HFFc6 (cell line): ENCODE data around the gene CAPN3. TPM values are rescaled to one million over a fixed set of nuclear protein-coding genes. Genes with fewer than 3 reads are reported as not detected.

Experiments used
- DNase-seq: peaks from one replicate; pipeline ENCODE4 v3.0.0-alpha.2; 2018
- H3K27ac Mint-ChIP-seq: 2 replicates; pipeline ENCODE4 v1.8.0; 2020; ENCODE audit warnings: mild to moderate bottlenecking, mixed read lengths
- H3K27me3 Mint-ChIP-seq: 2 replicates; pipeline ENCODE4 v1.8.0; 2021; ENCODE audit warnings: mild to moderate bottlenecking, moderate library complexity, mixed read lengths; ENCODE audit not compliant: insufficient read depth
- H3K36me3 Mint-ChIP-seq: 2 replicates; pipeline ENCODE4 v1.8.0; 2021; ENCODE audit warnings: low read depth, mixed read lengths
- H3K4me1 Mint-ChIP-seq: 2 replicates; pipeline ENCODE4 v1.8.0; 2020; ENCODE audit warnings: low read depth, mixed read lengths
- H3K4me3 Mint-ChIP-seq: 2 replicates; pipeline ENCODE4 v1.8.0; 2020; ENCODE audit warnings: mild to moderate bottlenecking, moderate library complexity, mixed read lengths
- H3K9me3 Mint-ChIP-seq: 2 replicates; pipeline ENCODE4 v1.8.0; 2020; ENCODE audit warnings: mild to moderate bottlenecking, mixed read lengths
- total RNA-seq, 6 experiments: library from RNA; stranded (reverse); fragmentation: NEBNext Ultra II Directional; extraction: Animal tissue kit (Norgen Biotek cat#: 25700); gene quantifications; 2 replicates in 1 of 6; 3 replicates in 5 of 6; pipeline ENCODE4 v1.2.3, GENCODE V29; 2021
- TF ChIP-seq, protein P1 (sequence below): fragments of 200-600 bp; sonication (generic); IDR thresholded peaks from 2 replicates; pipeline ENCODE4 v1.5.0; 2021; ENCODE audit warnings: antibody characterized with exemption, mild to moderate bottlenecking

Gene CAPN3
- total RNA-seq, 6 experiments from 2014 or later = 0.81 to 1.9 (median 1.5) TPM

DNA sequence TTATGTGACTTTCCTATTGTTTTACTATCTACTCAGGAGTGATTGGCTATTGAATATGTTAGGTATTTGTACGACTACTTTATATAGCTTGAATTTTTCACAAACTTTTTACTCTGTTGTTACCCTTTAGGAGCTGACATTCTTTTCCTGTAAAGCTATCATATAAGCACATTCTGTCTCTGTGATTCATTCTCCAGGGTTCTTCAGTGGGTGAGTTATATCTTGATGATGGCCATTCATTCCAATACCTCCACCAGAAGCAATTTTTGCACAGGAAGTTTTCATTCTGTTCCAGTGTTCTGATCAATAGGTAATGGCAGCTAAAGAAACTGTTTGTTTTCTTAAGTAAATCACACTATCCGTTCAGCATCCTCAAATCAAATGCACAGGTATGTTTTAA lies 10.1 kb upstream of the CAPN3 start:
- Mint-ChIP-seq H3K36me3 (peaks cover 38% of the 10 kb centered on the region), H3K27me3 (peaks cover 2% of the 10 kb centered on the region; the same call in 1 of the 2 replicates), H3K9me3 (no peaks in the 10 kb centered on the region), H3K4me1 (peaks cover 56% of the 10 kb centered on the region), H3K27ac (peak overlapping the region; percentile 92), H3K4me3 (peak overlapping the region; percentile 53)
- TF ChIP-seq, protein P1, sequence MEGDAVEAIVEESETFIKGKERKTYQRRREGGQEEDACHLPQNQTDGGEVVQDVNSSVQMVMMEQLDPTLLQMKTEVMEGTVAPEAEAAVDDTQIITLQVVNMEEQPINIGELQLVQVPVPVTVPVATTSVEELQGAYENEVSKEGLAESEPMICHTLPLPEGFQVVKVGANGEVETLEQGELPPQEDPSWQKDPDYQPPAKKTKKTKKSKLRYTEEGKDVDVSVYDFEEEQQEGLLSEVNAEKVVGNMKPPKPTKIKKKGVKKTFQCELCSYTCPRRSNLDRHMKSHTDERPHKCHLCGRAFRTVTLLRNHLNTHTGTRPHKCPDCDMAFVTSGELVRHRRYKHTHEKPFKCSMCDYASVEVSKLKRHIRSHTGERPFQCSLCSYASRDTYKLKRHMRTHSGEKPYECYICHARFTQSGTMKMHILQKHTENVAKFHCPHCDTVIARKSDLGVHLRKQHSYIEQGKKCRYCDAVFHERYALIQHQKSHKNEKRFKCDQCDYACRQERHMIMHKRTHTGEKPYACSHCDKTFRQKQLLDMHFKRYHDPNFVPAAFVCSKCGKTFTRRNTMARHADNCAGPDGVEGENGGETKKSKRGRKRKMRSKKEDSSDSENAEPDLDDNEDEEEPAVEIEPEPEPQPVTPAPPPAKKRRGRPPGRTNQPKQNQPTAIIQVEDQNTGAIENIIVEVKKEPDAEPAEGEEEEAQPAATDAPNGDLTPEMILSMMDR = no peak
- peak; percentile 44 for DNase-seq

DNA sequence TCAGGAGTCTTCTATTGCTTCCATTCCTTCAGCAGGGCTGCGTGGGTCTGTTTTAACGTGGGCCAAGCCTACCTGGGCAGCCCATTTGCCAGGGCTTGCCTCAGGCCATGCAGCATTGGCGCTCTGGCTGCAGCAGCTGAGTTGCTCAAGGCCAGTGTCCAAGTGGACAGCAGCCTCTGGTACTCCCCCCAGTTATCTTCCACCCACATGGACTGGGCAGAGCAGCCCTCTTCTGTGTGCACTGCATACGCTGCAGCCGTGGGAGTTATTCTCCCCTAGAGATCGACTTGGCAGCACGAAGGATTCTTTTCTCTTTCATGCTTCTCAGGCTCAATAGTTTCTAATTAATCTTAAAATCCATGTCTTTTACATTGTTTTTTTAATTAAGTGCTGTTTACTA lies 6.9 kb upstream of the CAPN3 start:
- Mint-ChIP-seq H3K36me3 (peaks cover 27% of the 10 kb centered on the region), H3K4me3 (no peak overlapping the region), H3K9me3 (no peaks in the 10 kb centered on the region), H3K4me1 (peaks cover 24% of the 10 kb centered on the region), H3K27me3 (peaks cover 2% of the 10 kb centered on the region; the same call in 1 of the 2 replicates), H3K27ac (no peak overlapping the region)
- DNase-seq = no peak
- TF ChIP-seq, protein P1 = no peak

DNA sequence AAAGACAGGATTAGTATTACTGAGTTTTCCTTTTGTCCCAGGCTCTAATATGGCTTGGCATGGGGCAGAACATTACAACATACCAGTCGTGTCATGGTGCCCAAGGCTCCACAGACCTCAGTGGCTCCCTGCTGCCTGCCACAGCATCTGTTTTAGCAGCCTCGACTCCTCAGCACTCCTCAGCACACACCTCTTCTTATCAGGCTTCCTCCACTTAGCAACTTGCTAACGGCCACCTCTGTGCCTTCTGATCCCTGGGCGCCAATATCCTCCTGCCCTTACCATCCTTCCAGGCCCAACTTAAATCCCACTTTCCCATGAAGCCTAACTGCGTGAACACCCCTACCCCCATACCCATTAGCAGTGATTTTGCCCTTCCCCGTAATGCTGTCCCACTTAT lies 6.2 kb upstream of the CAPN3 start:
- Mint-ChIP-seq H3K27ac (no peak overlapping the region), H3K36me3 (peaks cover 27% of the 10 kb centered on the region), H3K4me3 (no peak overlapping the region), H3K4me1 (peaks cover 17% of the 10 kb centered on the region), H3K27me3 (peaks cover 2% of the 10 kb centered on the region; the same call in 1 of the 2 replicates), H3K9me3 (no peaks in the 10 kb centered on the region)
- TF ChIP-seq, protein P1 = no peak
- no peak for DNase-seq

DNA sequence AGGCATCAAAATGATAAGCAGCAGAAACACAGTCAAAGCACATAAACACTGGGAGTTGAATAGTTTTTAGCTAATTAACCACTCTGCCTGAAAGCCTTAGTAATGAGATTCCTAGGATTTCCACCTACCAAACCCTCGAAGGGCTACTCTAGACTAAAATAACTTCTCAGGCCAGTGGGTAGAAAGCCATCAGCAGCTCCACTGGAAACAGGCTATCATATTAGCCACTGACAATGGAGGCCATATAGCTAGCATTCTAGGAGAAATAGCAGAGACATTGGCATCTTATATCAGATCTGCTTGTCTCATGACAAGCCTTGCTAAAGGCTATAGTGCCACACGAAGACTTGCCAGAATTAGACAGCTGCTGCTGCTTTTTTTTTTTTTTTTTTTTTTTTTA lies 4.5 kb upstream of the CAPN3 start:
- peaks cover 23% of the 10 kb centered on the region for H3K36me3 Mint-ChIP-seq
- no peaks in the 10 kb centered on the region for H3K4me1 Mint-ChIP-seq
- no peak overlapping the region for H3K27ac Mint-ChIP-seq
- no peak for DNase-seq
- TF ChIP-seq, protein P1 = no peak
- H3K4me3 Mint-ChIP-seq = no peak overlapping the region
- H3K27me3 Mint-ChIP-seq = peaks cover 2% of the 10 kb centered on the region; the same call in 1 of the 2 replicates
- H3K9me3 Mint-ChIP-seq = no peaks in the 10 kb centered on the region

DNA sequence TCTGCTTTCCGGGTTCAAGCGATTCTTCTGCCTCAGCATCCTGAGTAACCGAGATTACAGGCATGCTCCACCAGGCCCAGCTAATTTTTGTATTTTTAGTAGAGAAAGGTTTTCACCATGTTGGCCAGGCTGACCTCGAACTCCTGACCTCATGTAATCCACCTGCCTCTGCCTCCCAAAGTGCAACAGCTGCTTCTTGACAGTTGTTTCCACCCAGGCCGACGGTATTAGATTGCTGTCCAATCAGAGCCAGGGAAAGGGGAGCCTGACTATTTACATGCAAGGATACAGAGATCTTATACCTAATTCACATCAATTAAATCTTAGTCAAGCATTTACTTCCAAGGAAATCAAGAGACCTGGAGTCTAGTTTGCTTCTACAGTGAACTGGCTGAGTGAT lies 4.0 kb upstream of the CAPN3 start:
- no peak overlapping the region for H3K27ac Mint-ChIP-seq
- TF ChIP-seq, protein P1 = no peak
- no peak for DNase-seq
- peaks cover 23% of the 10 kb centered on the region for H3K36me3 Mint-ChIP-seq
- H3K27me3 Mint-ChIP-seq = no peaks in the 10 kb centered on the region
- no peaks in the 10 kb centered on the region for H3K9me3 Mint-ChIP-seq
- no peak overlapping the region for H3K4me3 Mint-ChIP-seq
- no peaks in the 10 kb centered on the region for H3K4me1 Mint-ChIP-seq

DNA sequence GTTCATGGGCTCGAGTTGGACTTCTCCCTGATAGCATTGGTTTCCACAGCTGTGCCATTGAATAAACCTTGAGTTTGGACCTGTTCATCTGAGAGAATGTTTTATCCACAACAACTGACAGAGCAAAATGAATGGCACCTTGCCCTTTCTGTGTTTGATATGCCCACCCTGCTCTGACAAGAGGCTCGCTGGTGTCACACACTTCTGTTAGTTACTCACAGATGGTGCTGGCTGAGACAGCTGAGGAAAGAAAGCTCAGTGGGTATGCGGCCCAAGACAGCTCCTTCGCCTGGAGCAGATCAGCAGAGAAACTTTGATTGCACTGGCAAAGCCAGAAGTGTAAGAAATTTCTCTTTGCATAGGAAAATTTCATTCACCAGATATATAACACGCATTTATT lies 2.5 kb upstream of the CAPN3 start:
- Mint-ChIP-seq H3K36me3 (peaks cover 13% of the 10 kb centered on the region), H3K27me3 (no peaks in the 10 kb centered on the region), H3K9me3 (no peaks in the 10 kb centered on the region), H3K4me3 (no peak overlapping the region), H3K4me1 (no peaks in the 10 kb centered on the region), H3K27ac (no peak overlapping the region)
- TF ChIP-seq, protein P1 = no peak
- DNase-seq = no peak
